HUES48 (cell line): Measurements from ENCODE around the gene MBNL3.

Experiments
- H3K27ac ChIP-seq: one replicate; pipeline ENCODE4 v1.7.0; 2013; ENCODE audit warnings: low read depth, low read length, inconsistent platforms
- H3K27me3 ChIP-seq: 2 replicates; pipeline ENCODE4 v1.6.1; 2013; ENCODE audit warnings: mild to moderate bottlenecking, low read length; ENCODE audit not compliant: control insufficient read depth, insufficient read depth
- H3K36me3 ChIP-seq: 2 replicates; pipeline ENCODE4 v1.6.1; 2013; ENCODE audit warnings: low read length; ENCODE audit not compliant: control insufficient read depth, insufficient read depth
- H3K4me1 ChIP-seq: 2 replicates; pipeline ENCODE4 v1.6.1; 2013; ENCODE audit warnings: mild to moderate bottlenecking, low read length; ENCODE audit not compliant: control insufficient read depth, insufficient read depth
- H3K4me3 ChIP-seq: 2 replicates; pipeline ENCODE4 v1.5.1; 2013; ENCODE audit warnings: mild to moderate bottlenecking, low read depth, low read length
- H3K9ac ChIP-seq: 2 replicates; pipeline ENCODE4 v1.6.1; 2013; ENCODE audit warnings: mild to moderate bottlenecking, low read depth, low read length, moderate library complexity
- H3K9me3 ChIP-seq: 2 replicates; pipeline ENCODE4 v1.6.1; 2013; ENCODE audit warnings: low read length; ENCODE audit not compliant: control insufficient read depth, insufficient read depth

The MBNL3 gene

DNA sequence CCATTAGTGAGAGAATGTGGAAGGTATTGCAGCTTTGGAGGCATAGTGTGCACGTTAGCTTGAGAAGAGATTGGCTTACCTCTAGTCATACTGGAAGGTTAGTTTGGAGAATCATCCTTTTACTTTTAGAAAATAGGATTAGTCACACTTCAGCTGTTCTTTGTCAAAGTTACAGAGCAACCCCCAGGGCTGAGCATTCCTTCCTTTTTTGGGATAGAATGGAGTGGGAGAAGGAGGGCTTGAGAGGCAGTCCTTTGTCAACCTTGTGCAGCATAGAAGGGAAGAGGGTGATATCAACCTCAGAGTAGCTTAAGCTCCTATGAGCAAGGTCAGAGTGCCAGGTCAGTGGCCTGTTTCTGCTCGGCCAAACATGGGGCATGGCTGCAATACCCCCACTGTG is 8.6 kb upstream of the MBNL3 start:
- no peak overlapping the region for H3K4me3 ChIP-seq
- H3K36me3 ChIP-seq, result no peaks in the 10 kb centered on the region
- no peak overlapping the region for H3K9ac ChIP-seq
- peaks cover 23% of the 10 kb centered on the region for H3K27me3 ChIP-seq
- no peak overlapping the region for H3K27ac ChIP-seq
- H3K9me3 ChIP-seq, result no peaks in the 10 kb centered on the region
- peaks cover 19% of the 10 kb centered on the region; the same call in 1 of the 2 replicates for H3K4me1 ChIP-seq

DNA sequence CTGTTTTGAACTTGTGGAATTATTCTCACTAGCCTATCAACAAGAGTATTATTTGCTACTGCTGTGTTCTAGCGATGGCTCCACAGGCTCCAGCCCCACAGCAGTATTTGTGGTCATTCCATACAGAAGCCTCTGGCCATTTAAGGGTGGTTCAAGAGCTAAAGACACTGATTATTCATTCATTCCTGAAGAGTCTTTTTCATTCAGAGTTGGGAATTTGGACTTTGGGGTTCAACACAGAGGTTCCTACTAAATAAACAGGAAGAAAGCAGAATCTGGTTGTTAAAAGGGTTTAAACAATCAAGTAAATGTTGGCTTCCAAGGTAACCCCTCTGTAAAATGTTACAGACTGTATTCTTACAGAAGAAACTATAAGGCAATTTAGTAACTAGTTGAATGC is 4.3 kb upstream of the MBNL3 start:
- no peaks in the 10 kb centered on the region for H3K36me3 ChIP-seq
- peaks cover 20% of the 10 kb centered on the region for H3K4me1 ChIP-seq
- H3K4me3 ChIP-seq, result no peak overlapping the region
- H3K9me3 ChIP-seq, result no peaks in the 10 kb centered on the region
- peaks cover 50% of the 10 kb centered on the region for H3K27me3 ChIP-seq
- no peak overlapping the region for H3K27ac ChIP-seq
- no peak overlapping the region for H3K9ac ChIP-seq

DNA sequence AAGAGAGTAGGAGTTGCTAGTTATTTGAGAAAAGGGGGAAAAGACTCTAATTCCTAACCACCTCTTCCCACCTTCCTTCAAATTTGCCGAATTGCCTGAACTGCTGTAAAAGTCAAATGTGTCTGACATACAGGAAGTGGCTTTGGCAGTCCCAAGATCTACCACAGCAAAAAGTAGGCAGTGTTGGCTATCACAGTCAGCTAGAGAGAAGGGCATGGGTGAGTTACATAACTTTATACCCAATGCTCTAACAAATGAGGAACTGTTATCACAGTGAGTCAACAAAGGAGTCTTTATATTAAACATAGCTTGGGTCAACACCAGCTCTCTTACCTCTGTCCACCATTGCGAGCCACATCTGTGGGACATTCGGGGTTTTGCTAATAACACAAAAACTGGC is 2.4 kb upstream of the MBNL3 start:
- Histone ChIP-seq H3K4me3 (no peak overlapping the region), H3K27me3 (peaks cover 52% of the 10 kb centered on the region), H3K4me1 (peaks cover 8% of the 10 kb centered on the region), H3K9me3 (no peaks in the 10 kb centered on the region), H3K9ac (no peak overlapping the region), H3K36me3 (no peaks in the 10 kb centered on the region), H3K27ac (no peak overlapping the region)

DNA sequence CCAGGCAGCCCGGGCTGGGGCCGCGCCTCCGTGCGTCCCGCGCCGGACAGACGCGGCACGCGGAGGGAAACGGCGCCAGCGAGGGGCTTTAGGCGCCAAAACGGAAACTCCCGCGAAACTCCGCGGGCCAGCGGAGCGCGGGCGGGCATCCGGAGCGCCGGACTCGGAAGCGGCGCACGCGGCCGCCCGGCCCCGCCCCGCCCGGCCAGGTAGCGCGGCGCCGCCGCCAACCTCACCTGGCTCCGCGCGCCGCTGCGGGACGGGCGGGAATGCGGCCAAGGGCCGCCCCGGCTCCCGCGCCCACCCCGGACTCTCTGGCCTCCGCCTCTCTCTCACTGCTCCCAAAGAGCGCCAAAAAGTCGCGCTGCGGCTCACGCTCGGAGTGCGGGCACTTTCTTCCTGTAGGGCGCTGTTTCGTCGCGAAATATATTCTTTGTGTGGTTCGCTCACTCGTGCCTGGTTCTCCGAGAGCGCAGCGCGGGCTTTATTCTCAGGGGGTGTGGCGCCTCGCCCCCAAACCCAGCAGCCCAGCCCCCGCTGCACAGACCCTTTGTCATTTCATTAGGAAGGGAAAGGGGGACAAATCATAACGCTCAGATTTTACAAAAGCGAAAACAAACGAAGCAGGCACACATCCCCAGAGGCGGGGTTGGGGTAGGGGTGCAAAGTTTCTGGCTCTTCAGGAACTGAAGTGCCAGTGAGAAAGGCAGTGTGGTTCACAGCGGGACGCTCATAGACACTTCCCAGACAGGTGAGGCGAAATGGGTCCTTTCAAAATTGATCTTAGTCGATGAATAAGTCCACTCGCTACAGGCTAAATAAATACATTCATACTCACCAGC is 961 bp upstream of the MBNL3 start:
- Histone ChIP-seq H3K27ac (no peak overlapping the region), H3K4me3 (peak overlapping the region; percentile 76), H3K27me3 (peaks cover 52% of the 10 kb centered on the region), H3K9ac (peak overlapping the region; percentile 77), H3K4me1 (peaks cover 9% of the 10 kb centered on the region), H3K36me3 (no peaks in the 10 kb centered on the region), H3K9me3 (no peaks in the 10 kb centered on the region)

DNA sequence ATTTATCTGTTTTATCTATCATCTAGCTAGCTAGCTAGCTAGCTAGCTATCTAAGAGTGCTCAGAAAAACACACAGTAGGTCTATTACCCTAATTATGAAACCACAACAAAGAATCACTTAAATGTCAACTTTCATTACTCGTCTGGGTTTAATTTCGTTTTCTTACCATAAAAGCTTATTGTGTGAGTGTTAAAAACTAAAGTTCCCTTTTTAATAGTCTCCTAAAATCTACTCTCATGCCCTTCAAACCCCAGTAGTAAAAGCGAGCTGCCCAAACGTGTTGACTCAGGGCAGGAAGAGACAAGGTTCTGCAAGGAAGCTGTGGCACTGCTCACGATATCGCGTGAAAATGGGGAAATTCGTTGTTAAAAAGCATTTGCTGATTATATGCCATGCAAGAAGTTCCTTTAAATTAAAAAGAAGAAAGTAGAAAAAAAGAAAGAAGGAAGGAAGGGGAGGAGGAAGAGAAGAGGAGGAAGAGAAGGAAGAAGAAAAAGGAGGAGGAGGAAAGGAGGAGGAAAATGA is 595 bp downstream of the MBNL3 start:
- H3K27me3 ChIP-seq, result peaks cover 52% of the 10 kb centered on the region
- no peak overlapping the region for H3K27ac ChIP-seq

DNA sequence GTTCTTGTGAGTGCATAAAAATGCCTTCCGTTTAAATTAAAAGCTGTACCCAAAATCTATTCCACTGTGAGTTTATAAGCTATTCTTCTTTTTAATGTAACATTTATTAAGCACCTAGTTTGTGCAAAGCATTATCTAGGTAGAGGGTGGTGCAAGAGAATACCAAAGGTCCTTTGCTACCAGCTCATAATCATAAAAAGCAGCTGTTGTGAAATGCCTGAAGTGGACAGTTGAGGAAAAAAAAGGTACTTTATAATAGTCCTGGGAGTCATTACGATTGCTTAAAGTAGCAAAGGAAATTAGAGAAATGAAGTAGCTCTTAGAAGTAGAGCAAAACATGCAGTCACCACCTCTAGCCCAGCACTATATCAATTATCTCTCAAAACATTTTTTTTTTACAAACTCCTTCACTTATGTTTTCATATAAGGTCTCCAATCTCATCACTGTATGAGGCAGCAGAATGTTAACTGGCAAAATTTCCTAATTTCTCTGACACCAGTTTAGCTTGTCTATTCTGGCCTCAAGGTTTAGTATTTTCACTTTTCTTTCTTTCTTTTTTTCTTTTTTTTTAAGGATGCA is 2.1 kb downstream of the MBNL3 start:
- Histone ChIP-seq H3K36me3 (no peaks in the 10 kb centered on the region), H3K4me1 (peaks cover 40% of the 10 kb centered on the region), H3K27ac (no peak overlapping the region), H3K9ac (no peak overlapping the region), H3K4me3 (no peak overlapping the region), H3K9me3 (no peaks in the 10 kb centered on the region), H3K27me3 (peaks cover 44% of the 10 kb centered on the region)

More for the DNA sequence above, 595 bp downstream of the MBNL3 start:
- Histone ChIP-seq H3K9ac (no peak overlapping the region), H3K4me1 (peaks cover 24% of the 10 kb centered on the region), H3K9me3 (no peaks in the 10 kb centered on the region), H3K4me3 (peak overlapping the region; percentile 76), H3K36me3 (no peaks in the 10 kb centered on the region)

DNA sequence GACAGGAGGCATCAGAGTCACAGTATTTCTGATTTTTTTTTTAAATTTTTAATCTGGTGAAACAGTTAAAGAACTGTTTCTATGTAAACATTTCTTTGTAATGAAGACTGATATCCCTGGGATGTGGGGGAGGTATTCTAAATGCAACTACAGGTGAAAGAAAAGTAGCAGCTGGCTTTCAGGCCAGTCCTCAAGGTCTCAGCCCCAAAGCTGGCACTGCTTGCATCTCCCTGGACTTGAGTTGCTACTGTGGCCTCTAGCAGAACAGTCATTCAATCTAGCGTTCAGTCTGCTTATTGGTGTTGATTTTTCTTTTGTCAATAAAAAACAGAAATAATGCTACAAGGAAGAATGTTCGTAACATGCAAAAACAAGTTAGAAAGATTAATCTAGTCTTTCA is 4.9 kb downstream of the MBNL3 start:
- no peak overlapping the region for H3K4me3 ChIP-seq

DNA sequence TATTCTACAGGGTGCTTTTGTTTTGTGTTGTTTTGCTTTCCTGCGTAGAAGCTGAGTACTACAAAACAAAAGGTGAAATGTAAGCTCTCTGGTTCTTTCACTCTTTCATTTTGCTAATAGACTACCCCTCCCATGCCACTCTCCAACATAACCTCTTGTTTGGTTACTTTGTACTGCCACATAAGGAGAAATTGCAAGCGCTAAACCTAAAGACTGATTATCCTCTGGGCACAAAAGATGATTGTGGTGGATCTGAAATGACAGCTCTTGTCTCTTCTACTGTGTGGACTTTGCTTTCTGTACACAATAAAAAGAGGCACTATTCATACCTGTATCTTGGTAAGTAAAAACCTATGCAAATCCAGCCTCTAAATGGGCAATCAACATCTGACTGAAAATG is 5.3 kb downstream of the MBNL3 start:
- Histone ChIP-seq H3K27ac (no peak overlapping the region), H3K4me3 (no peak overlapping the region), H3K27me3 (peaks cover 18% of the 10 kb centered on the region), H3K9me3 (no peaks in the 10 kb centered on the region), H3K36me3 (no peaks in the 10 kb centered on the region), H3K9ac (no peak overlapping the region), H3K4me1 (peaks cover 50% of the 10 kb centered on the region)

More for the DNA sequence above, 4.9 kb downstream of the MBNL3 start:
- Histone ChIP-seq H3K27ac (no peak overlapping the region), H3K27me3 (peaks cover 22% of the 10 kb centered on the region), H3K9ac (no peak overlapping the region), H3K9me3 (no peaks in the 10 kb centered on the region), H3K4me1 (peaks cover 50% of the 10 kb centered on the region), H3K36me3 (no peaks in the 10 kb centered on the region)

DNA sequence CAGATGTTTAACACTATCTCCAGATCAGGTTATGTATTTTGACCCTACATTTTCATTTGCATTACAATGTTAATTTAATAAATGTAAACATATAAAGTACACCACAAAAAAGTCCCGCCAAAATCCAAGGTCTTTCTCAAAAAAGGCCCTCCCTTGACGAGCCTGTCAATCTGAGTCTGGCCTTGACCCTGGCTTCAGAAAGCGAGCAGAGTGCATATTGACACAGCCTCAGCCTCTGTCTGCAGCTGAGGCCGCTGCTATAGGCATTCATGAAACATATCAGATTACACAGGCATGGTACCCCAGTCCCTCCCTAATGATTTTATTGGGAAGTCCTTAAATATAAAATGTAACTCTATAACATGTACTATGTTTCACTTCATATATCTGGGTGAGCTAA is 6.2 kb downstream of the MBNL3 start:
- Histone ChIP-seq H3K4me3 (no peak overlapping the region), H3K9ac (no peak overlapping the region), H3K36me3 (no peaks in the 10 kb centered on the region), H3K4me1 (peaks cover 50% of the 10 kb centered on the region), H3K27me3 (peaks cover 9% of the 10 kb centered on the region), H3K27ac (no peak overlapping the region), H3K9me3 (no peaks in the 10 kb centered on the region)

DNA sequence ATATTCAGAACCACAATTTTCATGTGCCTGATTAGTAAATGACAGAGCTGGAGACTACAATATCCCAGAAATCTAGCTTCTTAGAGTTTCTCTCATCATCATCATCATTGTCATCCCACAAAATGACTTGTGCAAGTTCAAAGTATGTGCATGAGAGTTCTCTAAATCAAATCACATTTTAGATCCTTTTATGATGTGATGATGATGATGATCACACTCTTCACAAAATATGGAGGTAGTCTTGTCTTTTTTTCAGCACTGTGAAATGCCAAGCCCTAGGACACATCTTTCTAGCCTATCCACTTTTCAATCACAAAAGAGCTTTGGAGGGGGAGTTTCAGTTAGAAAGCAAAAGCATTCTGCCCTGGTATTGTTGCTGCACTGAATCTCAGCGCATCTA is 7.4 kb downstream of the MBNL3 start:
- Histone ChIP-seq H3K27ac (no peak overlapping the region), H3K9me3 (no peaks in the 10 kb centered on the region), H3K36me3 (no peaks in the 10 kb centered on the region), H3K4me1 (peaks cover 57% of the 10 kb centered on the region), H3K27me3 (0 out of 2 replicates have a peak, but pooled peaks cover 2% of the 10 kb centered on the region), H3K9ac (no peak overlapping the region), H3K4me3 (no peak overlapping the region)

DNA sequence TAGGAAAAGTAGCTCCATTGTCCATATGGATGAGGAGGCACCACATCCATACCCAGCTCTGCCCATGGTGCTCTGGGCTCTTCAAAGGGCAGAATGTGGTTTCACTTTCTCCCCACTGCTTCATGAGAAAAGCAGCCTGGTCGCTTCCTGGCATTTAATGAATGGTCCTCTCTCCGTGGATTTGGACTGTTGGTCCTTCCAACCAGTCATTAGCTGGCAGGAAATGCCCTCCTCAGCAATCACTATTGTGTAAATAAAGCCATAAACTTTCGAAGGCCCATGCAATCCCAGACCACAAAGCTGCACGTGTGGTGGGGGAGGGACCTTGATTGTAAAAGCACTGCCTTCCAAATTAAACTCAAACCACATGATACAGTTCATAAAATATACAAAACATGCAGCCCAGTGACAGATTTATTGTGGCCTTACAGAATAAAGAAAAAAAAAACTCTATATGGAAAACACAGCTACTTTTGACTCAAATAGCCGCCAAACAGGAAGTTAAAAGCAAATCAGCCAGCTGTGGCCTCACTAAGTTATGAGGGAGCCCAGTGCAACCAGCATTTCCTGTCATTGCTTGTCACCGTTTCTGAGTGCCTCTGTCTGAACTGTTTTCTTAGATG is 8.1 kb downstream of the MBNL3 start:
- Histone ChIP-seq H3K27me3 (no peaks in the 10 kb centered on the region; the same call in 1 of the 2 replicates), H3K9ac (no peak overlapping the region), H3K27ac (no peak overlapping the region), H3K4me3 (no peak overlapping the region), H3K4me1 (peaks cover 60% of the 10 kb centered on the region), H3K36me3 (no peaks in the 10 kb centered on the region), H3K9me3 (no peaks in the 10 kb centered on the region)
